ENCODE data around the gene HSPA12B.
"Not testable (repeated sequence)": the region's sequence is repeated elsewhere in the genome, so short reads cannot be mapped to it uniquely, and the experiment has no call there.

GRCh38 chr20:3789201-3789600 lies 56.7 kb downstream of the HSPA12B start:
- TF ChIP-seq CTCF (IDR thresholded peaks at IDR 0.05; ENCODE audit: low read depth, low read length); POLR2A (IDR thresholded peaks at IDR 0.05; ENCODE audit: extremely low read depth, insufficient read length): not testable (repeated sequence)

All from NB4 (cell line).